HG03135 (cell line): ENCODE data around the gene FAM193B.

Experiments
- ATAC-seq: cut with Tn5 transposase; IDR thresholded peaks from one replicate; pipeline ENCODE4 v1.9.1; 2021; ENCODE audit warnings: mild to moderate bottlenecking, moderate library complexity; ENCODE audit not compliant: unreplicated experiment

The FAM193B gene

DNA sequence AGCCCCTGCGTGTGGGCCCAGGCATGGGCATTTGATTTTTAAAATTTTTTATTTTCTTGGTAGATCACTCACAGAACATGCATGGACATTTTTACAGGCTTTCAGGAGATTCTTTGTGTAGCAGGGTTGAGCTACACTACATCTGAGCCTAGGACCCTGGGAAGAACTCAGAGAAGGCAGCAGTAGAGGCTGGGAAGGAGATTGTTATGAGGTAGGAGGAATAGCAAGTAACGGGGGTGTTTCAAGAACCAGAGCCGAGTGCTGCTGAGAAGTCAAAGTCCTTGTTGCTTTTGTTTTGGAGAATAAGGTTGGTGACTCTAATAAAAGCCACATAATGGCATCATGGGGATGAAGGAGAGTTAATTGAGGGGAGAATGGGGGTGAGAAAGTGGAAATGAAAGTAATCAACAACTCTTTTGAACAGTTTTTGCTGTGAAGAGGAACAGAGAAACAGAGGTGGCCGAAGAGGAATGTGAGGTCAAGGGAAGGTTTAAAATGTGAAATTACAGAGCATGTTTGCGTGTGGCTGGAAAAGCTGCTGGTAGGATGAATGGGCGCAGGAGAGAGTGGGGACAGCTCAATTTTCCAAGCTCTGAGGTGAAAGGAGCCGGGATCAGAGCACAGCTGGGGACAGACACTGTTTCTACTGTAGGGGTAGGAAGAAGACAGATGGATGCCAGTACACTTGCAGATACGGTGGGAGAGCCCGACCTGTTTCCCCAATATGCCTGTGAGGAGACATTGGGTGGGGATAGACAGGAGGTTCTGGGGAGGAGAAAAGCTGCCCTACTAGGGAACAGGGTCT is 52.3 kb downstream of the FAM193B start:
- ATAC-seq = no peak

DNA sequence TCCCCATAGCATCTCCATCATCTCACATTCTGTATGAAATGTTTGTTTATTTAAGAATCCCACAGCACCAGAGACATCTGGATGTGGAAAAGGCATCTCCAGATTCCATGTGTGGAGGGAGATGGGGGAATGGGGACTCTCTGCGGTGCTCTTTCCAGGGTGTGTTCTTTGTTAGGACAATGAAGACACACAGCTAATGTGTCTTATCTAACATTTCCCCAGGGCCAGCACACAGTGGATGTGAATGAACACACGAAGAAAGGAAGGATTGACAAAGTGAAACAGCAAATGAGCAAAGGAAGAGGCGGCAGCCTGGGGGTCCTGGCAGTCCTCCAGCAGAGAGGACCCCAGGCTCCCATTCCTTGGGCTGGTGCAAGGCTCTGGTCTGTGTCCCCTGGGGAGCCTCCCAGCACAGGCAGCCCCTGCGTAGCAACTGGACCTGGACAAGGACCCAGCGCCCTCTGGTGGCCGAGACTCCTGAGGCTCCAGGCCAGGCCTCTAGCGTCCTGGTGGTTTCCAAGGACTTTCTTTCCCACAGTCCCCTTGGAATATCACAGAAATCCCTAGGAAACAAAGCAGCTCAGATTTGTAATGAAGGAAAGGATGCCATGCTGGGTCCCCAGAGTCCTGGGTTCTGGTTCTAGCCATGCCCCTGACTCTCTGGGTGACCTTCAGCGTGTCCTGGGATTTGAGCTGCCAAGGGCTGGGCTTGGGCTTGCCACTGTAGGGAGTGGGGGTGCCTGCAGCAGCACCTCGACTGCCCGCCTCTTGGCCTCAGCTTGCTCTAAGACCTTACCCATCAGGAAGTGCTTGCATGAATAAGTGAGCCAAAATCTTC is 53.5 kb downstream of the FAM193B start:
- no peak for ATAC-seq

DNA sequence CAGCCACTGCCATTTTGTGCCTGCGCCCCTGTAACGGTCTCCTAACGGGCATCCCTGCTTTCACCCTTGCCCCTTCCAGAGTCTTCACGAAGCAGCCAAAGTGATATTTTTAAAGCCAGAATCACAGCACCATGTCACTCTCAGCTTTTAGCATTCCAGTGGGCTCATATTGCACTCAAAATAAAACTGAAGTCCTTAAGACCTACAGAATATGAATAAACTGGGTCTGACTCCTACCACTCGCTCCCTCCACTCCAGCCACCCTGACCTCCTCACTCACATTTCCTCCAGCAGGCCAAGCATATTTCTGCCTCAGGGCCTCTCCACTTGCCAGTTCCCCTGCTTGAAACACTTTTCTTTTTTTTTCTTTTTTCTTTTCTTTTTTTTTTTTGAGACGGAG is 54.5 kb downstream of the FAM193B start:
- ATAC-seq = no peak

DNA sequence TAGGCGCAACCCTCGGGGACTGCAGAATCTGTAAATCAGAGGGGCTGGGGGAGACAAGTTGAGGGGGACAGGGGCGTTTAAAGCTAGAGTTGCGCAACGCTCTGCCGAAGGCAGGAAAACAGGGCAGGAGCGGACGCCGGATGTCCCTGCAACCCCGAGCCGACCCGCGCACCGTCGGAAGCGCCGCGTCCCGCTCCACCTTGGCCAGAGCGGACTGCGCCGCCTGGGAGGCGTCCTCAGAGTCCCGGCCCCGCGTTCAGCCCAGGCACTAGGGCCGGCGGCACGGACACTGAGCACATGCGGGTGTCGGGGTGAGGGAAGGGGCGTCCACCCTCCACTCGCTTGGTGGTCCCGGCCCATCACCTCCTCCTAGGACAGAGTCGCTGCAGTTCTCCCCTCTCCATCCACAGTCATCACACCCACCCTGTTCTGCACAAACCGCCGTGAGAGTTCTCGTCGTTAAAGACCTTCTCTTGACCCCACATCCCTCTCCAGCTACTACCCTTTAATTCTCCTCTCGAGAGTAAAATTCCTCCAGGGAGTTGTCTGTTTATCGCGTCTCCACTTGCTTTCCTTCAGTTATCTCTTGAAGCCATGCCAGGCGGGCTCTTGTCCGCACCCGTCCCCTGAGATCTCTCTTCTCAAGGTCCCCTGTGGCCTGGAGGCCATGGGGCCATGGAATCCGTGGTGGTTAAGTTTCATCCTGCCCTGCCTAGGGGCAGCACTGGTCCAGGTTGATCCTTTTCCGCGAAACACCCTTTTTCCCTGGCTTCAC is 56.2 kb downstream of the FAM193B start:
- no peak for ATAC-seq

DNA sequence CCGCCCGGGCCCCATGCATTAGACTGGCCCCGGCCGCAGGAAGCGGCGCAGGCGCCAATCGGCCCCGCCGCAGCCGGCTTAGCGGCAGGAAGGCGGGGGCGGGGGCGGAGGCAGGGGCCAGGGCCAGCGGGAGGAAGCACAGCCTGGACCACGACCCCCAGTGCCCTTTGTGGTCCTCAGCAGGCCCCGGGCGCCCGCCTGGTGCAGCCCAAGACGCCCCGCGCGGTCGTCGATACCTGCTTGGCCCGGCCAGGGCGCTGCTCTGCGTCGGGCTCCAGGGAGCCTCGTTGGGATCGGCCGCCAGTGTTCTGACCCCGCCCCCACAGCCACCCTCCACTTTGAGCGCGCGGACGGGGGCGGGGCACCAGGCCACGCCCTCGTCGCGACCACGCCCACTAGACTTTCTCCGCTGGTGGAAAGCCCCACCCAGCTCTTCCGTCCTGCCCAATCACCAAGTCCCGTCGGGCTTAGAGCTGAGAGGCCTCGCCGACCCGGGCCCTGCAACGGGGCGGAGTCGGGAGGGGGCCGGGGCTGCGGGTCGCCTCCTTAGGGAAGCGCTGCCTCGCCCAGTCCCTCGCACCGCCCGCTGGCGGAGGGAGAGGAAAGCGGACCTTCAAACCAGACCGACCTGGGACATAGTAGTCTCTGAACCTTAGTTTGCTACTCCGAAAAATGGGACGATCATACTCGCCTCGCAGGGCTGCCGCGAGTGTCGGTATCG is 56.9 kb downstream of the FAM193B start, which contains the start of gene PDLIM7:
TSS of gene PDLIM7 (minus strand) at position 313 of the 721 bp plus-strand sequence. CDS start 1,092 bp downstream, outside the sequence.
- peak; percentile 65 for ATAC-seq

DNA sequence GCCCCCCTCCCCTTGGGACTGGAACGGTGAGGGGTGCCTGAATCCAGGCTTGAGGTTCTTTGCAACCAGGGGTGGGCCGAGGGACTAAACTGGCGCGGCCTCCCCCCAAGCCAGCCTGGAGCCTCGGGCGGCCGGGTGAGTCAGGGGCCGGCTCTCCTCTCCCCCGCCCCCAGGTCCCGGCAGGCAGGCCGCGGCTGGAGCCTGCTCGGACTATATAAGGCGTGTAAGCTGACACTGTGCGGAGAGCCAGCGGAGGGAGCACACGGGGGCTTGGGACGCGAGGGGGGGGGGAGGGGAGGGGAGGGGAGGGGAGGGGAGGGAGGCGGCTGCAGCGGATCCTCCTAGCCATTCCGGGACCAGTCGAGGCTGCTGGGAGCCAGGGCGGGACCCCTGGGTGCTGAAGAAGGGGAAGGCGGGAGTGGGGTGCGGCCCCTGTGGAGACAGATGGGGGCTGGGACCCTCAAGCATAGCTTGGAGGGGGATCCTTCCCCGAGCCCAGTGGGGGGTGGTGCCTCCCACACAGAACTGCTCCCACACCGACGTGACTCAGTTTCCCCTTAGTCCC is 57.6 kb downstream of the FAM193B start:
- no peak for ATAC-seq

DNA sequence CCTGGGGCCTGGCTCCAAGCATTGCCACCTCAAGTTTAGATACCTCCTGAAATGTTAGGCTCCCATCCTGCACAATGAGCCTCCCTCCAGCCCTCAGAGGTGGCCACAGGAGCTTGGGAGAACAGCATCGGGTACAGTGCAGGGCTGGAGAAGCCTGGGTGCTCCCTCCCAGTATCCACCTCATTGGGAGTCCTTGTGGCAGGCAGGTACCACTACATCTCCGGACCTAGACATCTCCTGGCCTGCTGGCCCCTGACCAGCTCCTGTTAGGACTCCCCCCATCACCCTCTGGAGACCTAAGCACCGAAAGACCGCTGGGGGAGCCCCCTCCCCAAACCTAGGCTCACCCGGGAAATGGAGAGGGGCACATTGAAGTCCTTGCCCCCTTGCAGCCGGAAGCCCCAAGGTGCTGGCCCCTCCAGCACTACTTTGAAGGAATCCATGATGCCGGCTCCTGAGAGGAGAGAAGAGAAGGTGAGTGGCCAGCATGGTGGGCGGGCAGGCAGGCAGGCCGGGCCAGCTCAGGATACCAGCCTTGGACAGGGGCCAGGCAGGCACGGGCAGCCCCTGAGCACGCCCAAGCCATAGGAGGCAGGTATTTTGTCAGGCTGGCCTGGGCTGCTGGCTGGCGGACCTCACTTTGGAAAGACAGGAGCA is 58.2 kb downstream of the FAM193B start:
- no peak for ATAC-seq

DNA sequence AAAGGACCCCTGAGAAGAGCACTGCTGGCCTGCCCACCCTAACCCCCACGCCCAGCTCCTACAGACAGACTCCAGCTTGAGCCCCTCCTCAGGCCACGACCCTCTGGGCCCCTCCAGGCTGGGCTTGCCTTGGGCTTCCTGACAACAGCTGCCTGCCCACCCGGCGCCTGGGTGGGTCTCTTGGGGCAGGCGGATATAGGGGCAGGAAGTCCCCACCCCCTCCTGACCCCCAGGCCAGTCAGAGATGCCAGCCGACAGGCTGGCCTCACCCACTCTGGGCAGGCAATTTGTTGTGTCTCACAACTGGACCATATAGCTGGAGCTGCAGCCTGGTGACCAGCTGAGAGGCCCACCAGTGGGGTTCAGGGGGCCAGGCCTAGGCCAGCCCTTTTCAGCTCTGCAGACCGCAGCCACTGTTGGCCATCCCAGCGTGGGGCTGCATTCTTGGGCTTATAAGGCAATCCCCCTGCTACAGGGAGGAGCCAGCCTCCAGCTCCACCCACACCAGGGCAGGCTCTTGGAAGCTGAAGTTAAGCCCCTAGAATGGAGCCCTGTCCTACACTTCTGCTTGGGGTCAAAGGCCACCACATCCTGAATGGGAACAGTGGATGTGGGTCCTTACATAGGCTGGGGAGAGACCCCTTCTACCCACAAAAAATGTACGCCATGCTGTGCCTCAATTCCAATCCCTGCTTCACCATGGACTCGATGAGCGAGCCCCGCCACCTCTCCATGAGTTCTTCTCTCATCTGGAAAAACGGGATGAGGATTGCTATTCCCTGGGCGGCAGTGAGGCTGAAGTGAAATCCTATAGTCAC is 58.9 kb downstream of the FAM193B start:
- no peak for ATAC-seq

DNA sequence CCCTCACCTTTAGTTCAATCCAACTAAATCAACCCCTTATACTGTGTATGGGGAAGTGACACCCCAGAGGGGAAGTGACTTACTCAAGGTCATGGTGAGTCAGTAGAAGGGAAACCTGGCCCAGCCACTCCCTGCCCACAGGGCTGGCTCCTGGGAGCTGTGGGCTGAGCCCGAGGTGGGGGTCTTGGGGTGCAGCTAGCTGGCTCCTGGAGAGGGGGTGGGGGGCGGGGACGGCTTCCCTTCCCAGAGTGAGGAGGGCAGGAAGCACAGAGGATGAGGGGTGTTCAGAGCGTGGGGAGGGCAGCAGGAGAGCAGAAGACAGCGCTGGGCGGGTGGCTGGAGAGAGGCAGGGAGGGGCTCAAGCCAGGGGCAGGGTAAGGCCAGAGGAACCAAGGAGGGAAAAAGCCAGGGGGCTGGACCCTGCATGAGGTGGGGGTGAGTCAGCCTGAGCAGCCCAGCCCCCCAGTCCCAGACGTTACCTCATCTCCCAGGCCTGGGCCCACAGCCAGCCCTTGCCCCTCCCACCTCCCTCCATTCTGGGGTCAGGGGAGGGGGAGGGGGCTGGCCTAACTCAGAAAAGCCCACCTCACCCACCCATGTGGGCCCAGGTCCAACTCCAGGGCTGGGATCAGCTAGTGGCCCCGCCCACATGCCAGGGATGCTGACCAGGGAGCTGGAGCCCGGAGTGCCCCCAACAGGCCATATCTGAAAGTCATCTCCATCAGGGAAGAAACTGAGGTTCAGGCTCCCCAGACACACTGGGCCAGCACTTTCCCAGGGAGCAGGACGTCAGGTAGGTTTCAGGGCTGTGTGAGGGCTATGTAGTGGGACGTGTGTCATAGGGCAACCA is 59.8 kb downstream of the FAM193B start:
- ATAC-seq = no peak

DNA sequence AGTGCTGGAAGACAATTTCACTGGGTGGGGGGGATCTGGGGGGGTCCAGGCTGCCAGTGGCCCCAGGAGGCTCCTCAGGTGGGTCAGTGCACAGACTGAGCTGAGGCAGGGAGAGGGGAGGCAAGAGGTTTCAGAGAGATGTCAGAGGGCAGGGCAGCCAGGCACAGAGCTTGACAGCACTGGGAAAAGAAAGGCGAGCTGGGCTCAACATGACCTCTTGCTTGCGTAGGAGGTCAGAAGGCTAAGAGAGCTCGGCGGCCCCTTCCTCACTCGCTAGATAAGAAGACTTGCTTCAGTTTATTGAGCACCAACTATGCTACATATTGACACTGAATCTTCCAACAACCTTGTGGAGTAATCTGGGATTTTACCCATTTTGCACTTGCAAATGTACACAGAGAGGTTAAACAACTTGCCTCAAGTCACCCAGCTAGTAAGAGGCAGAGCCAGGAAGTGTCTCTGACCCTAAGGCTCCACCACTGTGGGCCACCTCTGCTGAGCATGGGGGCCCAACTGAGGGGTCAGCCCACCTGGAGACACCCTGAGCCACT is 60.5 kb downstream of the FAM193B start:
- no peak for ATAC-seq

DNA sequence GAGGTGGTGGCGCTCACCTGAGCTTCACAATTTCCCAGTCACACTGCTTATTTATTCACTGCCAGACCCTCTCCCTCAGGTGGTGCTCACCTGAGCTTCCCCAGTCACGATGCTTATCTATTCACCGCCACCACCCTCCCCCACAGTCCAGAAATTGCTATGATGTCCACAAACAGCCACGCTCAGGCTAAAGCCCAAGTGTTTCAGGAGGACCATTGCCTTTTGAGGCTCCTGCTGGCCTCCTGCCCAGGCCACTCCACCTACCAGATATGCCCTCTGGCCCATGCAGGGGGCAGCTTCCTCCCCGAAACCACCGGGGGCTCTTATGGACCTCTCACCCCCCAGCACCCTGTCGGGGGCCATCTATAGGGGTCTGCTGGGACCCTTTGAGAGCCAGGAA is 61.5 kb downstream of the FAM193B start:
- ATAC-seq = no peak

DNA sequence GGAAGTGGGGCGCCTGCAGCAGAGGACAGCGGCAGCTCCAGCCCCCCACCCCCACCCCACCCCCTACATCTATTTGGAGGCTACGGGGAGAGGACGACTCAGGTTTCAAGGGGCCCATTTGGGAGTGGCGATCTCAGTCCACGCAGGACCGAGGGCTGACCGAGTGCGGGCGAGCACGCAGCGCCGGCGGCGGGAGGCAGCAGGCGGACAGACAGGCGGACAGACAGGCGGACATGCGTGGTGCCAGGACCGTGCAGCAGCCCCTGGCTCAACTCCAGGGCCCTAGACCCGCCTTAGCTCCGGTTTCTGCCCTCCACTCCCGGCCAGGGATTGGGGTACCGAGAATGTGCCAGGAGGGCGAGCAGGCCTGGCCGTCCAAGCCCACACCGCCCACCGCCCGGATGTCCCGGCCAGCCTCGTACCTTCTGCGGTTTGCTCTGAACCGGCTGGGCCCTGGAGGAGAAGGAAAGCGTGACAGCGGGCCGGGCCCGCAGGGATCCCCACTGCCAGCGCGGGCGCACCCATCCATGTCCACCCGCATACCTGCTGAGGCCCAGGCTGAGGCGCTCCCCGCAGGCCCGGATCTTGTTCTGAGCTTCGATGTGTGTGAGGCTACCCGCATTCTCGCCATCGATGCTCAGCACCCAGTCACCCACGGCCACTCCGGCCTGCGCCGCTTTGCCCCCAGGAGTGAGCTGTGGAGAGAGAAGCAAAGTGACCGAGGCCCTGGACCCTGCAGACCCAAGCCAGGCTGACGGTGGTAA is 62.2 kb downstream of the FAM193B start:
- no peak for ATAC-seq

DNA sequence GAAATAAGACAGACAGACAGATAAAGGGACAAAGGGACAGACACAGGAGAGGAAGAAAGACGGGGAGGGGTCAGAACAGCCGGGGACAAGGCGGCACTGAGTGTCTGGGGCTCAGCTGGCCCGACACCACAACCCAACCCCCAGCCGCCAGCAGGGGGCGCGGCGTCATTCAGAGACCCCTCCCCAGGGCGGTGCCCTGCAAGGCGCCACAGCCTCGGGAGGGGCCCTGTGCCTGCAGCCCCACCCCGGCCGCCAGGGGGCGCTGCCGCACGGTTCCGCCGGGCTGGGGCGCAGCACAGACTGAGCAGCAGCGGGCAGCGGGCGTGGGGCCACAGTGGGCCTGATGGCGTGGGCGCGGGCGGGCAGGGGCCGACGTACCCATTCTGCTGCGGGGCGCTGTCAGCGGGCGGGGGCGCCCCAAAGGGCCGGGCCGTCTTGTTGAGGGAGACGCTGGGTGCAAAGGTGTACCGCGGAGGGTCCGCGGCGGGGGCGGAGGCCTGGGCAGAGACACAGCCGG is 62.9 kb downstream of the FAM193B start:
- ATAC-seq = no peak

DNA sequence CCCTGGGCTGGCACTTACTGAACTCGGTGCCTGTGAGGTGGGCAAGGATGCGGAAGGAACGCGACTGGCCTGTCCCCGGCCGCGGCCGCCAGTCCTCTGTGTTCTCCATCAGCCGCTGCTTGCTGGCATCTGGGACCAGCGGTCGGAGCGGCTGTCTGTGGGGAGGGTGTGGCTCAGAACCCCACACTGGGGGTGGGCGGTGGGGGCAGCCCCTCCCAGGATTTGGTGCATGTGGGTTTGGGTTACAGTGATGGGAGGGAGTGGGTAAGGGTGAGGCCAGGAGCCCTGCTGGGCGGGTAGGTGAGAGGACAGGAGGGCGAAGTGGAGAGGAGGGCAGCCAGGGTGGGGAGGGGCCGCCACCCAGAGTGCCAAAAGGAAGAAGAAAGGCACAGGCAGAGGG is 63.4 kb downstream of the FAM193B start:
- ATAC-seq = no peak

DNA sequence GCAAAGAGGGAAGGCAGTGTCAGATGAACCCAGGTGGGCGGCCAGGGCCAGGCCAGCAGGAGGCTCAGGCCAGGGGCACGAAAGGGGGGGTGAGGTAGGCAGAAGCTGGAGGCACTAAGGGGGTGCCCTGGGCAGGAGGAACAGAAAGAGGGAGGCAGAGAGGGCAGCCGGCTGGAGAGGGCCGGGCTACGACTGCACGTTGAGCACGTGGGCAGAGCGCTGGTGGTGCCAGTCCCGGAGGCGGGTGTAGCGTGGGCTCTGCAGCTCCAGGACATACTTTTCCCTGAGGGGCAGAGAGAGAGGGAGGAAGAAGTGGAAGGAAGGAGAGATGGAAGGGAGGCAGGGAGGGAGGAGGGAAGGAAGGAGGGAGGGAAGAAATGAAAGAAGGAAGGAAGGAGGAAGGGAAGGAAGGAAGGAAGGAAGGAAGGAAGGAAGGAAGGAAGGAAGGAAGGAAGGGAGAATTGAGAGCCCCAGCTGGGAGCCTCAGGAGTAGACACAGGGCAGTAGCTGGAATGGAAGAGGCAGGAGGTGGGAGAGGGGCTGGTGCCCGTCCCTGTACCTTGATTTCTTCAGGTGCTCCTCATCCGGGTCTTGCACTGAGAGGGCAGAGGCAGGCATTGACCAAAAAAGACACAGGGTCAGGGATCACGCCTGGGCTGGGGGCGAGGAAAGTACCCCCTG is 63.9 kb downstream of the FAM193B start:
- ATAC-seq = no peak

DNA sequence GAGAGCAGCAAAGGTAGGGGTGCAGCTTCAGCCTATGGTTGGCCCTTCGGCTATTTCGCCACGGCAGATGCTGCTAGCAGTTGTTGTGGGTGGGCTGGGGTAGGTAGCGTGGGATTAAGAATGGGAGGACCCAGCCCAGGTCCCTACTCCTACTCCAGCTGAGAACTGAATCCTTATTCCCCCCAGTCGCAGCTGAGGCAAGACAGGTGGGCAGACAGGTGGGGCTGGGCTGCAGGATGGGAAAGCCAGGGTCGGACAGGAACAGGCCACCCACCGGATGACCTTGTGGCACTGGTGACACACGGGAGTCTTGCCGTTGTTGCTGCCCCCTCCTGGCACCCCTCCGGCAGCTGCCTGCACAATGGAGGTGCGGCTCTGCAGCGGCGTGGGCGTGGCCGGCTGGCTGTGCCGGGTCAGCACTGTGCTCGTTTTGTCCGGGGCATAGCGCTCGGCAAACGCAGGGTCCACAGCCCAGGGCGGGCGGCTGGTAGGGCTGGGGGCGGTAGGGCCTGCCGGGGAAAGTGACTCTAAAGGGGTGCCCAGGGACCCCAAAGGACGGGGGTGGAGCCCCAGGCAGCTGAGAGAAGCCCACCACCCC is 65.1 kb downstream of the FAM193B start:
- no peak for ATAC-seq
